Heart left ventricle (tissue), 16 donors: Measurements from ENCODE around the gene SIRT5. TPM values are rescaled to one million over a fixed set of nuclear protein-coding genes. Genes with fewer than 3 reads are reported as not detected.
A peak's percentile ranks its signal among the peaks of the same experiment; 100 is the strongest.

Source experiments
- ATAC-seq, 4 donors: fragments of 200-7000 bp; cut with Tn5 transposase; one replicate each; pipeline ENCODE4 v1.9.1; 2020 to 2022; ENCODE audit warnings: moderate library complexity in 4 of 4, mild to moderate bottlenecking in 3 of 4, moderate number of reproducible peaks in 1 of 4
- DNase-seq, 5 donors: peaks; one replicate each; pipeline ENCODE4 v3.0.0-alpha.2; 2020
- H3K27ac ChIP-seq, 12 donors: fragments of 200-600 bp; sonication (generic) in 4 of 12; one replicate each; pipeline versions ENCODE4 v1.5.0 to v1.8.0; 2016 to 2022; ENCODE audit warnings: mild to moderate bottlenecking in 2 of 12
- H3K27me3 ChIP-seq, 9 donors: fragments of 200-600 bp; sonication (generic) in 2 of 9; one replicate each; pipeline versions ENCODE4 v1.5.1 to v1.8.0; 2016 to 2022; ENCODE audit warnings: mild to moderate bottlenecking in 3 of 9
- H3K36me3 ChIP-seq, 9 donors: fragments of 200-600 bp; sonication (generic) in 2 of 9; one replicate each; pipeline versions ENCODE4 v1.5.0 to v1.8.0; 2018 to 2022; ENCODE audit warnings: mild to moderate bottlenecking in 2 of 9
- H3K4me1 ChIP-seq, 12 donors: fragments of 200-600 bp; sonication (generic) in 4 of 12; one replicate each; pipeline versions ENCODE4 v1.5.0 to v1.8.0; 2016 to 2022; ENCODE audit warnings: mild to moderate bottlenecking in 3 of 12
- H3K4me3 ChIP-seq, 12 donors: fragments of 200-600 bp; sonication (generic) in 4 of 12; one replicate each; pipeline versions ENCODE4 v1.5.0 to v1.8.0; 2017 to 2022; ENCODE audit warnings: mild to moderate bottlenecking in 9 of 12, moderate library complexity in 4 of 12
- H3K9me3 ChIP-seq, 12 donors: fragments of 200-600 bp; sonication (generic) in 4 of 12; one replicate each; pipeline versions ENCODE4 v1.5.0 to v1.8.0; 2016 to 2022; ENCODE audit warnings: mild to moderate bottlenecking in 1 of 12
- POLR2A ChIP-seq, 2 donors: fragments of 450-650 bp; IDR thresholded peaks; one replicate each; pipeline ENCODE4 v1.6.1; 2017; ENCODE audit warnings: antibody characterized with exemption in 2 of 2, mild to moderate bottlenecking in 2 of 2, moderate library complexity in 2 of 2
- WGBS, 4 donors: extraction: QIAGEN DNeasy Blood & Tissue Kit in 2 of 4; methylation state at CpG; one replicate each; pipeline versions ENCODE4 v1.1.5 to v1.1.7; 2013 to 2018; 5-methylcytosine and 5-hydroxymethylcytosine counted together
- intact Hi-C, 10 donors: fragments of 100-400 bp; cut with DNase I; formaldehyde crosslinking; loops; one replicate each; pipeline versions ENCODE4 v1.11.1 to v1.14.2; 2022
- polyA plus RNA-seq, 2 donors: library from polyadenylated mRNA; stranded (reverse); fragments of 200-250 nt; gene quantifications; one replicate each; pipeline ENCODE4 v1.2.3, GENCODE V29; 2013
- total RNA-seq, 9 donors: library from RNA; depleted of rRNA in 2 of 9; stranded (reverse); fragments of >200 nt in 2 of 9; fragmentation: NEBNext Ultra II Directional in 3 of 9; extraction: Animal tissue kit (Norgen Biotek cat#: 25700) in 3 of 9; gene quantifications; one replicate each; pipeline versions ENCODE4 v1.1.0 to v1.2.4, GENCODE V29; 2016 to 2023
- TF ChIP-seq, protein P1 (sequence below), 12 donors: fragments of 200-600 bp; sonication (generic) in 4 of 12; IDR thresholded peaks; one replicate each; pipeline versions ENCODE4 v1.5.0 to v1.8.0; 2018 to 2022; ENCODE audit warnings: antibody characterized with exemption in 12 of 12, mild to moderate bottlenecking in 5 of 12
- donor health status: ischemic (EF 13 %, LVEDD 7.1; RV severe dilation, severe dysfunction).
- donor health status: healthy with polysubstance abuse.
- donor health status: DM: no; HTN: yes; CAD: no.
- donor health status: DM: no; HTN: no; CAD: no.
- donor health status: ischemic (EF 25% LVEDD 6.9; RV normal size, moderate dysfunction).
- donor health status: ischemic (EF 25% LVEDD 5.7; RV mildly dilated, moderate dysfunction).
- donor health status: healthy.
- donor health status: DM: yes; HTN: yes; CAD: no.
- donor health status: ischemic (EF 35%, LVEDD 5.7; RV mildly dilated, moderate dysfunction).
- donor health status: nonischemic (EF 11% LVEDD 7.7; RV severe dilation, severe dysfunction).
- donor health status: DM: yes; HTN: yes; CAD: no.
- donor health status: PGD.
- donor health status: ischemic (EF 29% LVEDD 5.4; RV normal size, mild dysfunction).
- donor health status: nonischemic (EF 23%, LVEDD 6.1; RV moderate dilation, normal function).

Gene SIRT5
- total and polyA plus RNA-seq, 11 donors: 13.1 to 60.0 (median 37.1) TPM

DNA sequence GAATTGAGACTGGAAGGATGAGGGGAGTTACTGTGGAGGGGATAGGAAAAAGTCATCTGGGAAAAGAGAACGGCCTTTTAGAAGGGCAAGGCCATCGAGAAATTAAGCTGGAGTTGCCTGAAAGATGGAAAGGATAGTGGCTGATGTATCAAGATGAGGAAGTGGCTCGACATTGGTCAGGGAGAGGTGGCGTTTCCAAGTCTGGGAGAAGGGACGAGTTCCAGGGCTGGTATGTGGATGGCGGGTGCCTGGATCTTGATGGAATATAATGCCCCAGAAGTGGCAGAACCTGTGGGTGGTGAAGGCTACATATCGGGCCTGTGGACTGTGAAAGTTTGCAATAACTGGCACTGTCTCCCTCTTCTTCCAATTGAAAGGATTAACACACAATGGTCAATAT, 2.2 kb upstream of the SIRT5 start:
- ATAC-seq (no peak), DNase-seq (no peak)
- 86 to 93% (median 91%) methylated on average over 7 of the region's 7 CpGs for WGBS, 4 donors
- Histone ChIP-seq H3K9me3 (peaks cover 0 to 4% (median 0%) of the 10 kb centered on the region in 12 donors), H3K27ac (peak overlapping the region in 2 of 12 donors; percentile 98 to 99), H3K4me1 (peaks cover 0 to 23% (median 14%) of the 10 kb centered on the region in 12 donors), H3K27me3 (no peaks in the 10 kb centered on the region), H3K4me3 (no peak overlapping the region), H3K36me3 (no peaks in the 10 kb centered on the region)
- intact Hi-C loops: loop anchor here in 4 of 10 donors (5.0 to 10.0 kb wide), 3 partner anchors 40 to 87 kb away; partner anchors contain the start of gene GFOD1 (in 3 of the 4)
- TF ChIP-seq POLR2A (IDR thresholded peaks at IDR 0.05): no peak
- TF ChIP-seq, protein P1, sequence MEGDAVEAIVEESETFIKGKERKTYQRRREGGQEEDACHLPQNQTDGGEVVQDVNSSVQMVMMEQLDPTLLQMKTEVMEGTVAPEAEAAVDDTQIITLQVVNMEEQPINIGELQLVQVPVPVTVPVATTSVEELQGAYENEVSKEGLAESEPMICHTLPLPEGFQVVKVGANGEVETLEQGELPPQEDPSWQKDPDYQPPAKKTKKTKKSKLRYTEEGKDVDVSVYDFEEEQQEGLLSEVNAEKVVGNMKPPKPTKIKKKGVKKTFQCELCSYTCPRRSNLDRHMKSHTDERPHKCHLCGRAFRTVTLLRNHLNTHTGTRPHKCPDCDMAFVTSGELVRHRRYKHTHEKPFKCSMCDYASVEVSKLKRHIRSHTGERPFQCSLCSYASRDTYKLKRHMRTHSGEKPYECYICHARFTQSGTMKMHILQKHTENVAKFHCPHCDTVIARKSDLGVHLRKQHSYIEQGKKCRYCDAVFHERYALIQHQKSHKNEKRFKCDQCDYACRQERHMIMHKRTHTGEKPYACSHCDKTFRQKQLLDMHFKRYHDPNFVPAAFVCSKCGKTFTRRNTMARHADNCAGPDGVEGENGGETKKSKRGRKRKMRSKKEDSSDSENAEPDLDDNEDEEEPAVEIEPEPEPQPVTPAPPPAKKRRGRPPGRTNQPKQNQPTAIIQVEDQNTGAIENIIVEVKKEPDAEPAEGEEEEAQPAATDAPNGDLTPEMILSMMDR (IDR thresholded peaks at IDR 0.05): no peak

DNA sequence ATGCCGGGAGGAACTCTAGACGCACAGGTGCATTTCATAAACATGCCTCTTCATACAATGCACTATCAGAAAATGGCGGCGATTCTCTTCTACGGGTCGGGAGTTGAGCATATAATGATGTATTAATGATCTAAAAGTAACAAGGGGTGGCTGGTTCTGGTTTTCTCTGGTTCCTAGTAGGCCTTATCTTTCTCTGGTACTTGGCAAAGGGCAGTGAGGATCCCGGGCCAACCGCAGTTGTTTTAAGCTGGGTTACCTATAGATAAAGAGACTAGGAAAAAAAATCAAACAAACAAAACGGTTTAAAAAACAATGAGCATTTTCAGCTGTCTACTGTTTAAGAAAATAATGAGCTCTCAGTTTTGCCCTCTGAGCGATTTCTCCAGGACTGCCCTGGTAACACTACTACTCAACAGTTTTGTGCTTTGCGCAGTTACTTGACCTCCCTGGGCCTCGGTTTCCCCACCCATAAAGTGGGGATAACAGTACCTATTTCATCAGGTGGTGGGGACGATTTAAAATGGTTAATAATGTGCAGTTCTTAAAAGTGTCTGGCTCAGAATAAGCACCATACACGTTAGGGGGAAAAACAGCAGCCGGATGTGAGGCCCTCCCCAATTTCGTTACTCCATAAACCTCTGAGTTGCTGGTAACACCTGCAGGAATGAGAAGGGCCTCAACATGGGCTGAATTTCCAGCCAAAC, 1.3 kb upstream of the SIRT5 start:
- Histone ChIP-seq H3K27me3 (no peaks in the 10 kb centered on the region), H3K9me3 (peaks cover 0 to 4% (median 0%) of the 10 kb centered on the region in 12 donors), H3K4me1 (peaks cover 0 to 23% (median 14%) of the 10 kb centered on the region in 12 donors), H3K4me3 (peak overlapping the region in 11 of 12 donors; percentile 62 to 93 (median 86)), H3K27ac (peak overlapping the region; percentile 93 to 100 (median 98)), H3K36me3 (no peaks in the 10 kb centered on the region)
- ATAC-seq (no peak), DNase-seq (no peak)
- TF ChIP-seq, protein P1 (IDR thresholded peaks at IDR 0.05): no peak
- no peak for TF ChIP-seq POLR2A (IDR thresholded peaks at IDR 0.05)
- intact Hi-C loops: loop anchor here in 4 of 10 donors (5.0 to 10.0 kb wide), 3 partner anchors 39 to 88 kb away; partner anchors contain the start of gene GFOD1 (in 3 of the 4)
- 71 to 79% (median 76%) methylated on average over 16 of the region's 16 CpGs for WGBS, 4 donors

GRCh38 chr6:13573669-13574110, 711 bp upstream of the SIRT5 start:
- TF ChIP-seq, protein P1 (IDR thresholded peaks at IDR 0.05): no peak
- TF ChIP-seq POLR2A (IDR thresholded peaks at IDR 0.05): no peak
- peaks cover 0 to 4% (median 0%) of the 10 kb centered on the region in 12 donors for H3K9me3 ChIP-seq
- WGBS, 4 donors: 3 to 5% (median 3%) methylated on average over 14 of the region's 14 CpGs
- peak in 4 of 5 donors; percentile 23 to 63 (median 44) for DNase-seq
- H3K4me3 ChIP-seq: peak overlapping the region; percentile 30 to 93 (median 85)
- H3K27me3 ChIP-seq: no peaks in the 10 kb centered on the region
- H3K36me3 ChIP-seq: no peaks in the 10 kb centered on the region
- peaks cover 0 to 26% (median 14%) of the 10 kb centered on the region in 12 donors for H3K4me1 ChIP-seq
- peak in 1 of 4 donors; percentile 14 for ATAC-seq
- peak overlapping the region; percentile 93 to 100 (median 98) for H3K27ac ChIP-seq
- intact Hi-C loops: loop anchor here in 7 of 10 donors (1.0 to 10.0 kb wide), 8 partner anchors 39 to 245 kb away; partner anchors contain the start of genes GFOD1 (in 4 of the 7), NOL7 (in 1 of the 7) and TBC1D7 (in 1 of the 7)

DNA sequence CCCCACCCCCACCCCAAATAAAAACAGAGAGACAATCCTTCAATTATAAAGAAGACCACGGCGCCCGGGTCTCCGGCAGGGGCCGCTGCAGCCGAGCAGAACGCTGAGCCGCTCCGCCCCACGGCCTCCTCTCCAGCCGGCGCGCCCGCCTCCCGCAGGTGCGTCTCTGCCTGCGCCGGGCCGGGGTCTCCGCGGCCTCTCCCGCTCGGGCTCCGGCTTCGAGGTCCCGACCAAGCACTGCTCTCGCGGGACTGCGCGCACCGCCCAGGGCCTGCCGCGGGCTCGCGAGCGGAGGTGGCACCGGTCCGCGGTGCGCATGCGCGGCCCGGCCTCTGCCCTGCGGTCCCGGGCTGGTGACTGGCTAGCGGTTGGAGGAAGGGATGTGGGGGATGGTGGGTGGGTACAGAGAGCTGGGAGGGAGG, 241 bp upstream of the SIRT5 start:
- WGBS, 4 donors: 0 to 1% (median 0%) methylated on average over 41 to 46 of the region's 46 CpGs
- Histone ChIP-seq H3K9me3 (peaks cover 0 to 4% (median 0%) of the 10 kb centered on the region in 12 donors), H3K4me1 (peaks cover 0 to 31% (median 15%) of the 10 kb centered on the region in 12 donors), H3K27ac (peak overlapping the region; percentile 93 to 100 (median 98)), H3K36me3 (no peaks in the 10 kb centered on the region), H3K4me3 (peak overlapping the region; percentile 30 to 93 (median 85)), H3K27me3 (no peaks in the 10 kb centered on the region)
- DNase-seq (peak; percentile 94 to 96 (median 95)), ATAC-seq (peak; percentile 96 to 97 (median 96))
- intact Hi-C loops: loop anchor here in 7 of 10 donors (1.0 to 10.0 kb wide), 8 partner anchors 38 to 245 kb away; partner anchors contain the start of genes GFOD1 (in 4 of the 7), NOL7 (in 1 of the 7) and TBC1D7 (in 1 of the 7)
- no peak for TF ChIP-seq POLR2A (IDR thresholded peaks at IDR 0.05)
- TF ChIP-seq, protein P1 (IDR thresholded peaks at IDR 0.05): peak; percentile 31 to 73 (median 50)
